ENCODE data around the gene PCDH12. TPM values are rescaled to one million over a fixed set of nuclear protein-coding genes. Genes with fewer than 3 reads are reported as not detected.

Gene PCDH12
- total and polyA plus RNA-seq, 11 donors = 2.9 to 23.9 (median 10.8) TPM

- intact Hi-C loops (cut with DNase I) = loop anchor here (2.0 to 5.0 kb wide), 10 partner anchors 34 to 266 kb away; partner anchors contain the start of gene DELE1 (in 4 of the 10)
- DNase-seq (peak in 4 of 5 donors; percentile 44 to 67 (median 55)), ATAC-seq (peak; percentile 38 to 74 (median 71))
- 50 to 65% (median 52%) methylated on average over 8 of the region's 8 CpGs for WGBS, 4 donors
- Histone ChIP-seq H3K36me3 (no peaks in the 10 kb centered on the region), H3K4me1 (peaks cover 0 to 73% (median 32%) of the 10 kb centered on the region in 12 donors), H3K27ac (peak overlapping the region; percentile 46 to 91 (median 74)), H3K4me3 (peak overlapping the region in 9 of 12 donors; percentile 49 to 63 (median 53)), H3K9me3 (no peaks in the 10 kb centered on the region), H3K27me3 (no peaks in the 10 kb centered on the region)
- TF ChIP-seq CTCF (IDR thresholded peaks at IDR 0.05) (no peak), POLR2A (IDR thresholded peaks at IDR 0.05) (no peak)
Measured at GRCh38 chr5:141958546-141959172, 657 bp upstream of the PCDH12 start.

GRCh38 chr5:141957367-141957996, 520 bp downstream of the PCDH12 start:
- 47 to 60% (median 56%) methylated on average over 8 to 16 of the region's 16 CpGs for WGBS, 4 donors
- Histone ChIP-seq H3K27ac (peak overlapping the region; percentile 57 to 90 (median 74)), H3K9me3 (no peaks in the 10 kb centered on the region), H3K4me1 (peaks cover 0 to 83% (median 34%) of the 10 kb centered on the region in 12 donors), H3K27me3 (no peaks in the 10 kb centered on the region), H3K4me3 (peak overlapping the region; percentile 18 to 63 (median 50)), H3K36me3 (no peaks in the 10 kb centered on the region)
- intact Hi-C loops (cut with DNase I) = loop anchor here in 9 of 10 donors (5.0 kb wide), 4 partner anchors 35 to 195 kb away; partner anchors contain the start of gene DELE1 (in 3 of the 9)
- no peak for TF ChIP-seq CTCF (IDR thresholded peaks at IDR 0.05)
- TF ChIP-seq POLR2A (IDR thresholded peaks at IDR 0.05) = no peak
- ATAC-seq (no peak), DNase-seq (peak in 1 of 5 donors; percentile 46)

GRCh38 chr5:141954194-141954593, 3.8 kb downstream of the PCDH12 start:
- H3K27me3 ChIP-seq = no peaks in the 10 kb centered on the region
- no peaks in the 10 kb centered on the region for H3K9me3 ChIP-seq
- peaks cover 0 to 83% (median 35%) of the 10 kb centered on the region in 12 donors for H3K4me1 ChIP-seq
- peak in 1 of 4 donors; percentile 9 for ATAC-seq
- peaks cover 0 to 21% (median 10%) of the 10 kb centered on the region in 9 donors for H3K36me3 ChIP-seq
- intact Hi-C loops (cut with DNase I) = no loop called here
- DNase-seq = no peak
- peak overlapping the region in 11 of 12 donors; percentile 15 to 85 (median 63) for H3K27ac ChIP-seq
- peak overlapping the region; percentile 2 to 63 (median 50) for H3K4me3 ChIP-seq
- 59 to 81% (median 67%) methylated on average over 2 of the region's 2 CpGs for WGBS, 4 donors
- no peak for TF ChIP-seq POLR2A (IDR thresholded peaks at IDR 0.05)
- TF ChIP-seq CTCF (IDR thresholded peaks at IDR 0.05) = no peak

GRCh38 chr5:141952020-141952419, 6.0 kb downstream of the PCDH12 start:
- 57 to 76% (median 65%) methylated on average over 2 of the region's 2 CpGs for WGBS, 4 donors
- Histone ChIP-seq H3K4me3 (peak overlapping the region in 9 of 12 donors; percentile 7 to 63 (median 53)), H3K27ac (peak overlapping the region in 10 of 12 donors; percentile 19 to 85 (median 58)), H3K27me3 (no peaks in the 10 kb centered on the region), H3K36me3 (peaks cover 0 to 37% (median 17%) of the 10 kb centered on the region in 9 donors), H3K4me1 (peaks cover 0 to 69% (median 26%) of the 10 kb centered on the region in 12 donors), H3K9me3 (no peaks in the 10 kb centered on the region)
- TF ChIP-seq CTCF (IDR thresholded peaks at IDR 0.05) = no peak
- TF ChIP-seq POLR2A (IDR thresholded peaks at IDR 0.05) = no peak
- no peak for ATAC-seq
- peak in 1 of 5 donors; percentile 48 for DNase-seq
- intact Hi-C loops (cut with DNase I) = no loop called here

All from heart left ventricle (tissue), 16 donors.